ENCODE results near the gene TRNAU1AP. TPM values are rescaled to one million over a fixed set of nuclear protein-coding genes. Genes with fewer than 3 reads are reported as not detected.

Gene TRNAU1AP
- total and polyA plus RNA-seq, 2 experiments from 2014 or later: 21.9 to 27.4 TPM

GRCh38 chr1:28507247-28507645 is 45.6 kb upstream of the TRNAU1AP start:
- H3K9me2 ChIP-seq (ENCODE audit: insufficient read depth): no peaks in the 10 kb centered on the region
- H3K4me2 ChIP-seq (ENCODE audit: unreplicated experiment): peak overlapping the region; percentile 99
- in situ Hi-C loops (cut with MboI): no loop called here
- H3K27me3 ChIP-seq (replicated peaks; ENCODE audit: insufficient read depth): no peaks in the 10 kb centered on the region
- H3K36me3 ChIP-seq (ENCODE audit: low read depth): peaks cover 52% of the 10 kb centered on the region
- H4K20me1 ChIP-seq (ENCODE audit: insufficient read depth): peaks cover 12% of the 10 kb centered on the region; the same call in 1 of the 2 replicates
- DNase-seq: peak; percentile 38
- H3K27ac ChIP-seq: peak overlapping the region; percentile 95
- H3K4me3 ChIP-seq: peak overlapping the region; percentile 100
- 0 to 1% methylated on average over 11 of the region's 11 CpGs for WGBS, 2 experiments (ENCODE audit: low coverage in 1 of 2, low lambda C conversion rate in 2 of 2, missing lambda C conversion rate in 2 of 2)
- peak overlapping the region; percentile 100 for H3K9ac ChIP-seq
- TF ChIP-seq EZH2 (IDR thresholded peaks at IDR 0.05; ENCODE audit: insufficient read depth, poor library complexity, severe bottlenecking) (no peak), EZH2phosphoT487 (IDR thresholded peaks at IDR 0.05; ENCODE audit: insufficient read depth, low read depth) (no peak)
- H3F3A ChIP-seq (ENCODE audit: insufficient read depth): peaks cover 63% of the 10 kb centered on the region
- no peak overlapping the region for H2AFZ ChIP-seq
- H3K9me3 ChIP-seq (ENCODE audit: low read depth): no peaks in the 10 kb centered on the region
- peaks cover 20% of the 10 kb centered on the region for H3K4me1 ChIP-seq (ENCODE audit: insufficient read depth)
- peaks cover 57% of the 10 kb centered on the region for H3K79me2 ChIP-seq (ENCODE audit: insufficient read depth)

DNA sequence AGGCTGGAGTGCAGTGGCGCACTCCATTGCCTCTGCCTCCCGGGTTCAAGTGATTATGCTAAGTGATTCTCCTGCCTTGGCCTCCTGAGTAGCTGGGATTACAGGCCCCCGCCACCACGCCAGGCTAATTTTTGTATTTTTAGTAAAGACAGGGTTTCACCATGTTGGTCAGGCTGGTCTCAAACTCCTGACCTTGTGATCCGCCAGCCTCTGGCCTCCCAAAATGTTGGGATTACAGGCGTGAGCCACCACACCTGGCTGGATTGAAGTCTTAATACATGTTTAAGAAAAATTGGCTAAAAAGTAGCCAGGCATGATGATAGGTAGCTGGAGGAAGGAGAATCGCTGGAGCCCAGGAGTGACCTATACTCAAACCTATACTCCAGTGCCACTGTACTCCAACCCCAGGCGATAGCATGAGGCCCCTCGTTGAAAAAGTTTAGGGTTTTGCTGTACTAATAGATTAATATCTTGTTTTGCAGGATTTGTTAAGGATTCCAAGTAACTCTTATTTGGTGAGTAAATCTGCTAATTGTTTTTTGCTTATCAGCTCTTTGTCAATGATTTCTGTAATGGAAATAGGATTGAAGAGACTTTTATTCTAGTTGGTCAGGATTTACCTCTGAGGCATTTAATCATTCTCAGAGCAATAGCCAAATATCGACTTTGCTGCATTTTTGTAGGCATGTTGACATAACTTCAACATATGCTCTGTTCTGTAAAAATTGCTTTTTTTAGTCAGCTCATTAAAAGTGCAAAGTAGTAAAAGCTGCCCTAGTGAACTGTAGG is 45.0 kb upstream of the TRNAU1AP start:
- peak overlapping the region; percentile 99 for H3K4me2 ChIP-seq (ENCODE audit: unreplicated experiment)
- H3K4me1 ChIP-seq (ENCODE audit: insufficient read depth): peaks cover 20% of the 10 kb centered on the region
- H3K9ac ChIP-seq: peak overlapping the region; percentile 100
- H3F3A ChIP-seq (ENCODE audit: insufficient read depth): peaks cover 69% of the 10 kb centered on the region
- in situ Hi-C loops (cut with MboI): no loop called here
- no peaks in the 10 kb centered on the region for H3K9me2 ChIP-seq (ENCODE audit: insufficient read depth)
- TF ChIP-seq EZH2phosphoT487 (IDR thresholded peaks at IDR 0.05; ENCODE audit: insufficient read depth, low read depth): no peak
- TF ChIP-seq EZH2 (IDR thresholded peaks at IDR 0.05; ENCODE audit: insufficient read depth, poor library complexity, severe bottlenecking): no peak
- no peaks in the 10 kb centered on the region for H3K27me3 ChIP-seq (replicated peaks; ENCODE audit: insufficient read depth)
- no peak overlapping the region for H2AFZ ChIP-seq
- peaks cover 12% of the 10 kb centered on the region; the same call in 1 of the 2 replicates for H4K20me1 ChIP-seq (ENCODE audit: insufficient read depth)
- H3K4me3 ChIP-seq: peak overlapping the region; percentile 100
- WGBS, 2 experiments (ENCODE audit: low coverage in 1 of 2, low lambda C conversion rate in 2 of 2, missing lambda C conversion rate in 2 of 2): 18 to 19% methylated on average over 10 of the region's 10 CpGs
- H3K36me3 ChIP-seq (ENCODE audit: low read depth): peaks cover 55% of the 10 kb centered on the region
- H3K27ac ChIP-seq: peak overlapping the region; percentile 95
- peaks cover 57% of the 10 kb centered on the region for H3K79me2 ChIP-seq (ENCODE audit: insufficient read depth)
- H3K9me3 ChIP-seq (ENCODE audit: low read depth): no peaks in the 10 kb centered on the region
- peak; percentile 27 for DNase-seq

- Histone ChIP-seq H3K9me2 (ENCODE audit: insufficient read depth) (no peaks in the 10 kb centered on the region), H3F3A (ENCODE audit: insufficient read depth) (peaks cover 75% of the 10 kb centered on the region), H4K20me1 (ENCODE audit: insufficient read depth) (peaks cover 12% of the 10 kb centered on the region; the same call in 1 of the 2 replicates), H3K9ac (peak overlapping the region; percentile 100), H3K4me3 (peak overlapping the region; percentile 100), H2AFZ (no peak overlapping the region), H3K4me1 (ENCODE audit: insufficient read depth) (peaks cover 20% of the 10 kb centered on the region), H3K27me3 (replicated peaks; ENCODE audit: insufficient read depth) (no peaks in the 10 kb centered on the region), H3K36me3 (ENCODE audit: low read depth) (peaks cover 60% of the 10 kb centered on the region), H3K27ac (peak overlapping the region; percentile 95), H3K4me2 (ENCODE audit: unreplicated experiment) (peak overlapping the region; percentile 99), H3K9me3 (ENCODE audit: low read depth) (no peaks in the 10 kb centered on the region), H3K79me2 (ENCODE audit: insufficient read depth) (peaks cover 57% of the 10 kb centered on the region)
- in situ Hi-C loops (cut with MboI): no loop called here
- 26 to 37% methylated on average over 5 of the region's 5 CpGs for WGBS, 2 experiments (ENCODE audit: low coverage in 1 of 2, low lambda C conversion rate in 2 of 2, missing lambda C conversion rate in 2 of 2)
- TF ChIP-seq EZH2phosphoT487 (IDR thresholded peaks at IDR 0.05; ENCODE audit: insufficient read depth, low read depth): no peak
- no peak for TF ChIP-seq EZH2 (IDR thresholded peaks at IDR 0.05; ENCODE audit: insufficient read depth, poor library complexity, severe bottlenecking)
- DNase-seq: peak; percentile 41
These were observed 44.5 kb upstream of the TRNAU1AP start for GRCh38 chr1:28508435-28508754.

GRCh38 chr1:28509705-28510272 is 43.1 kb upstream of the TRNAU1AP start:
- no peaks in the 10 kb centered on the region for H3K9me2 ChIP-seq (ENCODE audit: insufficient read depth)
- H3K4me2 ChIP-seq (ENCODE audit: unreplicated experiment): peak overlapping the region; percentile 99
- H3K4me3 ChIP-seq: peak overlapping the region; percentile 100
- peaks cover 12% of the 10 kb centered on the region; the same call in 1 of the 2 replicates for H4K20me1 ChIP-seq (ENCODE audit: insufficient read depth)
- H3K36me3 ChIP-seq (ENCODE audit: low read depth): peaks cover 66% of the 10 kb centered on the region
- no peaks in the 10 kb centered on the region for H3K9me3 ChIP-seq (ENCODE audit: low read depth)
- no peak for TF ChIP-seq EZH2phosphoT487 (IDR thresholded peaks at IDR 0.05; ENCODE audit: insufficient read depth, low read depth)
- no peak for TF ChIP-seq EZH2 (IDR thresholded peaks at IDR 0.05; ENCODE audit: insufficient read depth, poor library complexity, severe bottlenecking)
- peak overlapping the region; percentile 100 for H3K9ac ChIP-seq
- DNase-seq: peak; percentile 38
- in situ Hi-C loops (cut with MboI): no loop called here
- peaks cover 84% of the 10 kb centered on the region for H3F3A ChIP-seq (ENCODE audit: insufficient read depth)
- no peak overlapping the region for H2AFZ ChIP-seq
- no peaks in the 10 kb centered on the region for H3K27me3 ChIP-seq (replicated peaks; ENCODE audit: insufficient read depth)
- 66 to 69% methylated on average over 8 of the region's 8 CpGs for WGBS, 2 experiments (ENCODE audit: low coverage in 1 of 2, low lambda C conversion rate in 2 of 2, missing lambda C conversion rate in 2 of 2)
- peaks cover 20% of the 10 kb centered on the region for H3K4me1 ChIP-seq (ENCODE audit: insufficient read depth)
- peak overlapping the region; percentile 95 for H3K27ac ChIP-seq
- H3K79me2 ChIP-seq (ENCODE audit: insufficient read depth): peaks cover 50% of the 10 kb centered on the region
